GM19328 (cell line): ENCODE measurements around the gene FBXO17.
"Not testable (repeated sequence)": the region's sequence is repeated elsewhere in the genome, so short reads cannot be mapped to it uniquely, and the experiment has no call there.

Experiments
- ATAC-seq: cut with Tn5 transposase; IDR thresholded peaks from one replicate; pipeline ENCODE4 v1.9.1; 2021; ENCODE audit warnings: mild to moderate bottlenecking, moderate library complexity; ENCODE audit not compliant: unreplicated experiment

FBXO17 gene, protein sequence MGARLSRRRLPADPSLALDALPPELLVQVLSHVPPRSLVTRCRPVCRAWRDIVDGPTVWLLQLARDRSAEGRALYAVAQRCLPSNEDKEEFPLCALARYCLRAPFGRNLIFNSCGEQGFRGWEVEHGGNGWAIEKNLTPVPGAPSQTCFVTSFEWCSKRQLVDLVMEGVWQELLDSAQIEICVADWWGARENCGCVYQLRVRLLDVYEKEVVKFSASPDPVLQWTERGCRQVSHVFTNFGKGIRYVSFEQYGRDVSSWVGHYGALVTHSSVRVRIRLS

DNA sequence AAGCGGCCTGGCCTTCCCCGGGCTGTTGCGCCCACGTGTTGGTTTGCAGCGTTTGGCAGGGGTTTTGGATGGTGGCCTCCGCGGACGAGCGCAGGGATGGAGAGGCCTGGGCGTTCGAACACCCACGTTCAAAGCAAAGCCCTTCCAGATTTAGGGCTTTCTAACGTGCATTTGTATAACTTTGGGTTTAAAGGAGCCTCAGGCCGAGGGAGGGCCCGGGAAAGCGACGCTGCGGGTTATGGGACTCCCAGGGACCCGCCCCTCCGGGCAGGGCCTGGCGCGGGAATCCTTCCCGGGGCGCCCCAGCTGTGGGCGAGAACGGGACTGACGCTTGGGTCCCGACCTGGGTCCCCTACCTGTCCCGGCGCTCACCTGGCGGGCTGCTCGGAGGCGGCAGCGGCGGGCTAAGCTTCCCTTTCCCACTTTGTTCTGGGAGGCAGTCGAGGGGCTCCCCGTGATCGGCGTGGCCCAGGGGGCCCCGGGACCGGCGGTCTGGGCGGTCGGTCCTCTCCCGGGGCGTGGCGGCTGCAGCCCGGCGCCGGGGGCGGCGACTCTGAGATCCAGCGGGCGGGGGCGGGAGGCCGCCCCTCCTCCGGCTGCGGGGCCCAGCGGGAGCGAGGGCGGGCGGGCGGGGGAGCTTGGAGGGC lies at the start of gene FBXO17:
FBXO17 (minus strand) TSS at position 529 of the 647 bp plus-strand sequence. CDS start 25,423 bp downstream, outside the sequence.
- ATAC-seq = no peak

DNA sequence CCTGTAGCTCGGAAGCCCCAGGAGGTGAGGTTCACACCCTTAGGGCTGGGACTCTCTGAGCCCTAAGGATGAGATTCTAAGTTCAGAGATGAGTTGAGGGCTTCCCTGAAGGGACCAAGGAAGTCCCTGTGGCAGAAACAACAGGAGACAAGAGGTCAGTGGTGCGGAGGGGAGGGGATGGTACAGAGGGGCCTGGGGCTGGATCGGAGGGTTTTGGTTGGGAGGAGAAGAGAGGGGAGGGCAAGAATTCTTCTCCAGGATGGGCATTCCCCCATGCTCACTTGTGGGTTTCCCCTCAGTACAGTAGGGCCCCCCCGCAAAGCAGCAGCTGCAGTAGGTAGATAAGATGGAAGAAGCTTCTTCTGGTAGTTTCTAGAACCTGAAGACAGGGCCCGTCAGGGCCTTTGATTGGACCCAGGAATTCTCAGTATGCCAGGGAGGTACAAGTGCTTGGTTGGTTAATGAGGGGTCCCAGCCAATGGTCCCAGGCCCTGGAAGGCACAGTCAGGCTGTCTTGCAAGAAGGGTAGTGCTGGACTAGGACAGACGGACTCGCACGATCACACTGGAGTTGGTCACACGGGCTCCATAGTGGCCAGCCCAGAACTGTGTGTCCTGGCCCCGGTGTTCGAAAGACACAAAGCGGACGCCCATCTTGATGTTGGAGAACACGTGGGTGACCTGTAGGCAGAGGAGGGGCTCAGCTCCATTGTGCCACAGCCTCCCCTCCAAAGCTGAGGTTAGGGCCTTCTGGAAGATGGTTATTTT lies 49.5 kb upstream of the FBXO17 start:
- ATAC-seq = no peak

DNA sequence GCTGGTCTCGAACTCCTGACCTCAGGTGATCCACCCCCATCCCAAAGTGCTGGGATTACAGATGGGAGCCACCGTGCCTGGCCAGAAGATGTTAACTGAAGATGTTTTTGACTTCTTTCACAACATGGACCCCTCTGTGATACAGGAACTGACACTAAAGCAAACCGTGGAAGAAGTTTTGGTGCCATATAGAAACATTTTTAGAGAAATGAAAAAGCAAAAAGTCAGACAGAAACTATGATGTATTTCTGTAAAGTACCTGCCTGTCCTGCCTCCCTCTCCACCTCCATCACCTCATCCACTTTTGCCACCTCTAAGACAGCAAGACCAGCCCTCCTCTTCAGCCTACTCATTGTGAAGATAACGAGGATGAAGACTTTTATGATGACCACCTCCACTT lies 45.5 kb upstream of the FBXO17 start:
- ATAC-seq = no peak

DNA sequence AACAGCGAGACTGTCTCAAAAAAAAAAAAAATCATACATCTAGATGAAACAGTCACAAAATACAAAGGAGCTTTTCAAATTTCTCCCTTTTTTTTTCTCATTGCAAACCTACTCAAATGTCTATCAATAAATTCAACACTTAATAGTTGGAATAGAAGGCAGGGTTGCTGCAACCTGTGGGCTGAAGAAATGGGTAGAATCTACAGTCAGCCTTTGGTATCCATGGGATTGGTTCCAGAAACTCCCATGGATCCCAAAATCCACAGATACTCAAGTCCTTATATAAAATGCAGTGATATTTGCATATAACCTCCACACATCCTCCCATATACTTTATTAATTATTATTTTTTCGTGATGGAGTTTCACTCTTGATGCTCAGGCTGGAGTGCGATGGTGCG lies 42.1 kb upstream of the FBXO17 start:
- no peak for ATAC-seq

DNA sequence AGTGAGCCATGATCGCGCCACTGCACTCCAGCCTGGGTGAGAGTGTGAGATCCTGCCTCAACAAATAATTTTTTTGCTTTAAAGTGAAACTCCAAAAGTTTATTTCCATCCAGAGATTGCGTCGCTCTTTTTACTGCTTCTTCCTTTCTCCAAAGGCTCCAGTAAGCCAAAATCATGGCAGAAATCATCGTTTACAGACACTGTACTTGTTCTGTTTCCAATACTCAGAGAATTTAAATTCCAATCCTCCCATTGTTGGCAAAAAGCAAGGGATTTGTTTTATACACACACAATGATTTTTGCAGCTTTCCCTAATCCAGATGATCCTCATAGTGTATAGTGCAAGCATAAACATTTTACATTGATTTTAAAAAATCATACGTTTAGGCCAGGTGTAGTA lies 41.5 kb upstream of the FBXO17 start:
- no peak for ATAC-seq

DNA sequence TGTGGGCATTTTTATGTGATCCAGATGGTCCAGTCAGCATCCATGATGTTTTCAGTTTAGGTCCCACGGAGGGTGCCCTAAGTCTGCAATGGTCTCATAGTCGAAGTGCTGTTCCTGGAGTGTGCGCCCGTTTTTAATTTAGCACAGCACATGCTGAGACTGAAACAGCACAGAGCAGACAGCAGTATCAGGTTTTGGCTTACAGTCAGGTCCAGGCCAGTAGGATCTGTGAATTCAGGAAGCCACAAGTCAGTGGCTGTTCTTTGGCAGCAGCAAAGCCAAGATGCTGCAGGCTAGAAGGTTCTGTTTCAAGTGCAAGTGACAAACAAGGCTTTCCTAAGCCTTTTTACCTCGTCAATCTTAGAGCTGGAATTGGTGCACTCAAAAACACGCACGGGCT lies 38.5 kb upstream of the FBXO17 start:
- ATAC-seq = no peak

DNA sequence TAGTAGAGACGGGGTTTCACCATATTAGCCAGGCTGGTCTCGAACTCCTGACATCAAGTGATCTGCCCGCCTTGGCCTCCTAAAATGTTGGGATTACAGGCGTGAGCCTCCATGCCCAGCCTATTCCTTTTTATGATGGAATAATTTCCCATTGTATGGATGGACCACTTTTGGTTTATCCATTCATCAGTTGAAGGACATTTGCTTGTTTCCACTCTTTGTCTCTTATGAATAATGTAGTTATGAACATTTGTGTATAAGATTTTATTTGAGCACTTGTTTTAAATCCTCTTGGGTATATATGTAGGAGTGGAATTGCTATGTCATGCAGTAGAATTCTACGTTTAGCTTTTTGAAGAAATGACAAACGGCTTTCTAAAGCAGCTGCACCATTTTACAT lies 33.5 kb upstream of the FBXO17 start:
- no peak for ATAC-seq

DNA sequence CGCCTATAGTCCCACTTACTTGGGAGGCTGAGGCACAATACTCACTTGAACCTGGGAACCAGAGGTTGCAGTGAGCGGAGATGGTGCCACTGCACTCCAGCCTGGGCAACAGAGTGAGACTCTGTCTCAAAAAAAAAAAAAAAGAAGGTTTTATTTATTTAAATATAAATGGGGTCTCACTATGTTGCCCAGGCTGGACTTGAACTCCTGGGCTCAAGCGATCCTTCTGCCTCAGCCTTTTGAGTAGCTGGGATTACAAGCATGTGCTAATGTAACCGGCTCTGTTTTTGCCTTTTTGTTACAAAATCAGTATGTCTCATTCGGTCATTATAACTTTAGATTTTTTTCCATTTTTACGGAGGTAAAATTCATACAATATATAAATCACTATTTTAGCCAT lies 32.6 kb upstream of the FBXO17 start:
- ATAC-seq = no peak

DNA sequence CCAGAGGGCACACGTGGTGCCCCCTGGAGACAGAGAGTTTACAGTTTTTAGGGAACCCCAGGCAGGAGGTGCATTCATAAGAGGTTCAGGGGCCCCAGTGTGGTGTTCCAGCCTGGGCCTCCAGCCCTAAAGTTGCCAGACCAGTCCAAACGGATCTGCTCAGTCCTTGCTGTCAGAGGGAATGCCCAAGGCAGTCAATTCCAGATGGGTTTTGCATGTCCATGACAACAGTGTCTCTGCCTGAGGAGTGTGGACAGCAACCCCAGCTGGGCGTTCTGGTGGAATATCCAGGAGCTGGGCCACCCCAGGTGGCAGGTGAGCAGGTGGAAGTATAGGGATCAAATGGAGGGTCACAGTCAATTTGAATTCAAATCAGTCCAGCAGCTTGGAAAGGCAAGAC lies 31.6 kb upstream of the FBXO17 start:
- ATAC-seq = no peak

DNA sequence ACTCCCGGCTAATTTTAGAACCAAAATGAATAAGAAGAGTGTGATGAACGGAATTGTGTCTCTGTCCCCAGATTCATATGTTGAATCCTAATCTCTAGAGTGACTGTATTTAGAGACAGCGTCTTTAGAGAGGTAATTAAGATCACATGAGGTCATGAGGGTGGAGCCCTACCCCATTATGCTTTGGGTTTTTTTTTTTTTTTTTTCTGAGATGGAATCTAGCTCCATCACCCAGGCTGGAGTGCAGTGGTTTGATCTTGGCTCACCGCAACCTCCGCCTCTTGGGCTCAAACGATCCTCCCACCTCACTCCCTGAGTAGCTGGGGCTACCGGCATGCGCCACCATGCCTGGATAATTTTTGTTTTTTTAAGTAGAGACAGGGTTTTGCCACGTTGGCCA lies 28.9 kb upstream of the FBXO17 start:
- no peak for ATAC-seq

DNA sequence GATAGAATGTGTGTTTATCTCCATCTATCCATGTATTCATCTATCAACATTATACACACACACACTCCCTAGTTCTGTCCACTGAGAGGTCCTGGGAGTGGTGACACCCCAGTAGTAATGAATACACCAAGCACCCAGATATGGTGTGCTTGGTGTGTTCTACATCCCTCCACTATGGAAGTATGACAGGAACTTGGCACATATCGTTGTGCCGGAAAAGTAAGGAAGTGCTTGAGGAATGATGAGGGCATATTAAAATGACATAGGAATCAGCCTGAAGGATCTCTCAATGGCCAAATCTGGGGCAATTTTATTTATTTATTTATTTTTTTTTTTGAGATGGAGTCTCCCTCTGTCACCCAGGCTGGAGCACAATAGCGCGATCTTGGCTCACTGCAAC lies 28.3 kb upstream of the FBXO17 start:
- ATAC-seq = no peak

DNA sequence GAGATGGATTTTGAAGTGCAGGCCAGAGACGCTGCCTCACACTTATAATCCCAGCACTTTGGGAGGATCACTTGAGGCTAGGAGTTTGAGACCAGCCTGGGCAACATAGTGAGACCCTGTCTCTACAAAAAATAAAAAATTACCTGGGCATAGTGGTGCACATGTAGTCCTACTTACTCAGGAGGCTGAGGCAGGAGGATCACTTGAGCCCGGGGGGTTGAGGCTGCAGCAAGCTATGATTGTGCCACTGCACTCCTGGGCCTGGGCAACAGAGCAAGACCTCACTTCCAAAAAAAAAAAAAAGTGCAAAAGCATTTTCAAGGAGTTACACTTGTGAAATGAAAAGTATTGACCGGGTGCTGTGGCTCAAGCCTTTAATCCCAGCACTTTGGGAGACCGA lies 27.6 kb upstream of the FBXO17 start:
- no peak for ATAC-seq

DNA sequence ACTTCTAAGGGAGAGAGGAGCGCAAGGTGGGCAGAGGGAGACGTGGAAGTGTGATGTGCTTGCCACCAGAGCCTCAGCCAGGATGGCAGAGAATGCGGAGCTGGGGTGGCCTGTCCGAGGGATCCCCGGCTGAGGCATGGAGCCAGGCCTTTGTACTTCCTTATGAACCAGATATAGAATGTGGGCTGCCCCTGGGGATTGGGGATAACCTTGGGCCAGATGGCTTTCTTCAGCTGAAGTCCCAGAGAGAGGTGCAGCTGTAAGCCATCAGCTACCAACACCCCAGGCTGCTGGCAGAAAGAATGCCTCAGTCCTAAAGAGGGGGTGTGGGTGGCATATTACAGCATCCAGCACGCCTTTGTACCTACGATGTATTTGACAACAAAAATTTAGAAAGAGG lies 25.5 kb upstream of the FBXO17 start:
- ATAC-seq = no peak

DNA sequence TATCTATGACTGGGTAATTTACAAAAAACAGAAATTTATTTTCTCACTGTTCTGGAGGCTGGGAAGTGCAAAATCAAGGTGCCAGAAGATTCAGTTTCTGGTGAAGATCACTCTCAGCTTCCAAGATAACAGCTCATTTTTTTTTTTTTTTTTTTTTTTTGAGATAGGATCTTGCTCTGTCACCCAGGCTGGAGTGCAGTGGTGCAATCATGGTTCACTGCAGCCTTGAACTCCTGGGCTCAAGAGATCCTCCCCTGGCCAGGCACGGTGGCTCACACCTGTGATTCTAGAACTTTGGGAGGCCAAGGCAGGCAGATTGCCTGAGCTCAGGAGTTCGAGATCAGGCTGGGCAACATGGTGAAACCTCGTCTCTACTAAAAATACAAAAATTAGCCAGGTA lies 22.0 kb upstream of the FBXO17 start:
- not testable (repeated sequence) for ATAC-seq

DNA sequence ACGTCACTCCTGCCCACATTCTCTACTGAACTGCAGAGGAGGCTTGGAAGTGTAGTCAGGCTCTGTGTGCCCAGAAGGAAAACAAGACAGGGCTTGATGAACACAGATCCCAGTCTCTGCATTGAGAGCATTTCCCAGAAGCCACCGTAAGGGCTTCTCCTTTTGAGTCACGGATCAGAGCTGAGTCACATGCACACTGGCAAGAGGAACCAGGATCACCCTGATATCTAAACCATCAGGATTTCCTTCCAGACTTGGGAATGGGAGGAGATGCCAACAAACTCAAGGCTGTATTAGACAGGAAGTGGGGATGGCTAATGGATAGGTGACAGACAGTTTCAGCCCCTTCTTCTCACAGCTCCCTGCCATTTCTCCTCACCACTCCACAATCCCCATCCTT lies 17.7 kb upstream of the FBXO17 start:
- ATAC-seq = no peak

DNA sequence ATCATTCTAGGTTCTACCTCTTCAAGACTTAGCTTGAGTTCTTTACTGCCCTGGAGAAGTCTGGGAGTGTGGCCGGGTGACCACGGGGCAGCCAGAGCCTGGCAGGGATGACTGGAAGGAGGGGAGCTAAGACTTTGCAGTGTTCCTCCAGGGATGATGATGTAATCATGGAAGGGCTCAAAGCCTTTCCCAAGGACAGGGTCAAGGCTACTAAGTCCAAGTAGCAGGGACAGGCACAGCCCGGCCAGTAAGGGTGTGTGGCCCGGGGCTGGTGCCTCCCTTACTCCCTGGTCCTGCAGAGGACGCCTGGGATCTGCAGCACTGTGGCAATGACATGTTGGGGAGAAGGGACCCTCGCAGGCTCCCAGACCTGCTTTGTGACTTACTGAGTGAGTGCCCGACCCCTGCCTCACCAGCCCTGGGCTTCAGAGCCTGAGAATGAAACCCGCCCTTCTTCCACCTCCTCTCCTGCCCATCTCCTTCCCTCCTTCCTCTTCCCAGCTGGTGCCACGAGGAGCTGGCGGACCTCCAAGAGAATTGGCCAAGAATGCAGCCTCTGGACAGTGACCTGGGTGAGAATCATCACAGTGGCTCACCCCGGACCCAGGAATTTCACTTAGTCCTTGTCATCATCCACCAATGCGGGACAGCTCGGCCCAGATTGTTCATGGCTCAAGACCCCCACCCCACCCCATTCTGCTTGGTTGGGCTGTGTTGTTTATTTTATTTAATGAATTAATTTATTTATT lies 15.6 kb upstream of the FBXO17 start:
- ATAC-seq = no peak

DNA sequence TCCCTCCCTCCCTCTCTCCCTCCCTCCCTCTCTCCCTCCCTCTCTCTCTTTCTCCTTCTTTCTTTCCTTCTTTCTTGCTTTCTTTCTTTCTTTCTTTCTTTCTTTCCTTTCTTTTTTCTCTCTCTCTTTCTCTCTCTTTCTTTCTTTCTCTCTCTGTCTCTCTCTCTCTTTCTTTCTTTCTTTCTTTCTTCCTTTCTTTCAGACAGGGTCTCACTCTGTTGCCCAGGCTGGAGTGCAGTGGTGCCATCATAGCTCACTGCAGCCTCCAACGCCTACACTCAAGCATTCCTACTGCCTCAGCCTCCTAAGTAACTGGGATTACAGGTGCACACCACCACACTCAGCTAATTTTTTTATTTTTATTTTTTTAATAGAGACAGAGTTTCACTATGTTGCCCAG lies 14.1 kb upstream of the FBXO17 start:
- not testable (repeated sequence) for ATAC-seq

DNA sequence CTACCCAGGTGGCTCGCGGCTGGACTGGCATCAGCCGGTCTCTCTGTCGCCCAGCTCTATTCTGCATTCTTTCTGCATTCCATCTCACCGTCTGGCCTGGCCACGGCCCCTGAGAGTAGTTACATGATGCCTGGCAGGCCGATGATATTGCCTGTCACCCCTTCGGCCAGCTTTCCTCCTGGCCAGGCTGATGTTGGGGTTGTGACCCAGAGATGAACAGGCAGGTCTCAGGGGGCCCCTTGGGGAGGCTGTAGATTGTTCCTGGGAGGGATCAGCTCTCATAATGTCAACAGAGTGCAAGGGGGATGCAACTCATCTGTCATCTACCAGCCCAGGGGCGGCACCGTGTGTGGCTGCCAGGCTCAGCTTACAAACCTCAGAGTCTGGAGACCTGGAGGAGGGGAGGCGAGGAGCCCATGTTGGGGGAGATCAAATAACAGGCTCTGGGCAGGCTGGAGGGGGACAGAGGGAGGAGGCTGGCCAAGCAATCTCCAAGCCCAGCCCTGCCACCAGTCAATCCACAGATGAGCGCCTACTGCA lies 13.6 kb upstream of the FBXO17 start:
- ATAC-seq = no peak

DNA sequence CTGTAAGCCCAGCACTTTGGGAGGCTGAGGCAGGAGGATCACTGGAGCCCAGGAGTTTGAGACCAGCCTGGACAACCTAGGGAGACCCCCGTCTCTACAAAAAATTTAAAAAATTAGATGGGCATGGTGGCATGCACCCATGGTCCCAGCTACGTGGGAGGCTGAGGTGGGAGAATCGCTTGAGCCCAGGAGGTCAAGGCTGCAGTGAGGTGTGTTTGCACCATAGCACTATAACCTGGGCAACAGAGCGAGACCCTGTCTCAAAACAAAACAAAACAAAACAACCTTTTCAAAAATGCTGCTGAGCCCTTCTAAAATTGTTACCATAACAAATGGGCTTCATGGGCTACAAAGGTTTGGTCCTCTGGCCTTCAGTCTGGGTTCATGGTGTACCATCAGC lies 13.1 kb upstream of the FBXO17 start:
- ATAC-seq = not testable (repeated sequence)

DNA sequence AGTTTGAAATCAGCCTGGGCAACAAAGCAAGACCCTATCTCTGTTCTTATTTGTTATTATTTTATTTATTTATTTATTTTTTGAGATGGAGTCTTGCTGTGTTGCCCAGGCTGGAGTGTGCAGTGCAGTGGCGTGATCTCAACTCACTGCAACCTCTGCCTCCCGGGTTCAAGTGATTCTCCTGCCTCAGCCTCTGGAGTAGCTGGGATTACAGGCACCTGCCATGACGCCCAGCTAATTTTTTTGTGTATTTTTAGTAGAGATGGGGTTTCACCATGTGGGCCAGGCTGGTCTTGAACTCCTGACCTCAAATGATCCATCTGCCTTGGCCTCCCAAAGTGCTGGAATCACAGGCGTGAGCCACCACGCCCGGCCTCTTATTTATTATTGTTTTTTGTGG lies 12.2 kb upstream of the FBXO17 start:
- ATAC-seq = not testable (repeated sequence)

DNA sequence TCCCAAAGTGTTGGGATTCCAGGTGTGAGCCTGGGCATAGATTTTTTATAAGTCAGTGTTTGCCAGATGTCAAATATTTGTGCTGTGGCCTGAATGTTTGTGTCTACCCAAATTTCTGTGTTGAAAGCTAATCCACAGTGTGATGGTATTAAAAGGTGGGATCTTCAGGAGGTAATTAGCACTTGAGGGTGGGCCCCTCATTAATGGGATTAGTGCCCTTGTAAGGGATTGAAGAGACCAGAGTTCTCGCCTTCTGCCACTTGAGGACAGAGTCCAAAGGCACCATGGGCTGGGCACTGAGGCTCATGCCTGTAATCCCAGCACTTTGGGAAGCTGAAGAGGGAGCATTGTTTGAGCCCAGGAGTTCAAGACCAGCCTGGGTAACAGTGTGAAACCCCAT lies 9.7 kb upstream of the FBXO17 start:
- ATAC-seq = no peak
